Neuronal stem cell (in vitro differentiated cells): ENCODE data around the gene NEK5.

Experiments used
- DNase-seq: peaks from one replicate; pipeline ENCODE4 v3.0.0-alpha.2; 2013; ENCODE audit warnings: low spot score
- H2AFZ ChIP-seq: one replicate; pipeline ENCODE4 v1.6.1; 2013; ENCODE audit warnings: mild to moderate bottlenecking, low read length, inconsistent platforms
- H2AK5ac ChIP-seq: 2 replicates; pipeline ENCODE4 v1.6.1; 2013; ENCODE audit warnings: low read depth, mild to moderate bottlenecking, inconsistent platforms, low read length, moderate library complexity, mixed read lengths
- H2BK120ac ChIP-seq: 2 replicates; pipeline ENCODE4 v1.6.1; 2013; ENCODE audit warnings: low read depth, mild to moderate bottlenecking, inconsistent platforms, low read length, moderate library complexity, mixed read lengths
- H2BK12ac ChIP-seq: one replicate; pipeline ENCODE4 v1.6.1; 2013; ENCODE audit warnings: low read length, inconsistent platforms
- H2BK15ac ChIP-seq: 2 replicates; pipeline ENCODE4 v1.6.1; 2013; ENCODE audit warnings: mild to moderate bottlenecking, low read length, inconsistent platforms, mixed read lengths
- H2BK5ac ChIP-seq: one replicate; pipeline ENCODE4 v1.6.1; 2013; ENCODE audit warnings: inconsistent platforms, mild to moderate bottlenecking, low read length, moderate library complexity
- H3K14ac ChIP-seq: one replicate; pipeline ENCODE4 v1.6.1; 2013; ENCODE audit warnings: low read length, inconsistent platforms
- H3K18ac ChIP-seq: 2 replicates; pipeline ENCODE4 v1.6.1; 2013; ENCODE audit warnings: low read length, inconsistent platforms
- H3K23ac ChIP-seq: 2 replicates; pipeline ENCODE4 v1.6.1; 2013; ENCODE audit warnings: low read depth, mild to moderate bottlenecking, mixed read lengths, low read length, inconsistent platforms; ENCODE audit not compliant: poor library complexity
- H3K27ac ChIP-seq: replicated peaks from 3 replicates; pipeline ENCODE4 v1.5.1; 2013; ENCODE audit warnings: low read length, inconsistent platforms
- H3K27me3 ChIP-seq, 3 experiments: 2 replicates each; pipeline ENCODE4 v1.6.1; 2013; ENCODE audit warnings: low read length in 3 of 3, mild to moderate bottlenecking in 2 of 3, inconsistent platforms in 1 of 3, low read depth in 1 of 3, mixed read lengths in 1 of 3, moderate library complexity in 1 of 3; ENCODE audit not compliant: control insufficient read depth in 3 of 3, insufficient read depth in 3 of 3
- H3K36me3 ChIP-seq, 2 donors: replicated peaks in 1 of 2; 2 replicates each; pipeline ENCODE4 v1.6.1; 2013; ENCODE audit warnings: low read length in 2 of 2; ENCODE audit not compliant: control insufficient read depth in 2 of 2, insufficient read depth in 2 of 2
- H3K4ac ChIP-seq: 2 replicates; pipeline ENCODE4 v1.6.1; 2013; ENCODE audit warnings: inconsistent platforms, mild to moderate bottlenecking, low read length, moderate library complexity
- H3K4me1 ChIP-seq, 2 donors: 1 replicate in 1 of 2; 2 replicates in 1 of 2; pipeline ENCODE4 v1.6.1; 2013; ENCODE audit warnings: low read length in 2 of 2, low read depth in 1 of 2; ENCODE audit not compliant: control insufficient read depth in 2 of 2, insufficient read depth in 1 of 2
- H3K4me2 ChIP-seq: one replicate; pipeline ENCODE4 v1.6.1; 2013; ENCODE audit warnings: mild to moderate bottlenecking, low read length, inconsistent platforms; ENCODE audit not compliant: insufficient read depth, poor library complexity, severe bottlenecking
- H3K4me3 ChIP-seq, 2 donors: 2 replicates each; pipeline ENCODE4 v1.5.1; 2013; ENCODE audit warnings: low read length in 2 of 2, mild to moderate bottlenecking in 2 of 2, inconsistent platforms in 1 of 2, moderate library complexity in 1 of 2
- H3K79me1 ChIP-seq: one replicate; pipeline ENCODE4 v1.6.1; 2013; ENCODE audit warnings: low read depth, mild to moderate bottlenecking, inconsistent platforms, low read length, moderate library complexity
- H3K9ac ChIP-seq: one replicate; pipeline ENCODE4 v1.6.1; 2013; ENCODE audit warnings: mild to moderate bottlenecking, low read depth, low read length, inconsistent platforms; ENCODE audit not compliant: poor library complexity
- H3K9me3 ChIP-seq, 2 donors: replicated peaks in 1 of 2; 2 replicates each; pipeline versions ENCODE3 to v1.6.1; 2013; ENCODE audit warnings: low read length in 2 of 2, mild to moderate bottlenecking in 2 of 2, inconsistent platforms in 1 of 2, low read depth in 1 of 2, mixed read lengths in 1 of 2, moderate library complexity in 1 of 2; ENCODE audit not compliant: control insufficient read depth in 2 of 2, insufficient read depth in 1 of 2
- H4K8ac ChIP-seq: one replicate; pipeline ENCODE4 v1.6.1; 2013; ENCODE audit warnings: low read depth, mild to moderate bottlenecking, inconsistent platforms, low read length, moderate library complexity
- H4K91ac ChIP-seq: one replicate; pipeline ENCODE4 v1.6.1; 2013; ENCODE audit warnings: low read length, low read depth, mild to moderate bottlenecking, inconsistent platforms; ENCODE audit not compliant: poor library complexity
- WGBS, 2 donors: extraction: QIAGEN DNeasy Blood & Tissue Kit; methylation state at CpG; one replicate each; pipeline ENCODE4 v1.1.7; 2013; ENCODE audit warnings: missing lambda C conversion rate in 2 of 2, mixed read lengths in 1 of 2; ENCODE audit not compliant: insufficient read length in 2 of 2, insufficient replicate concordance in 1 of 2; ENCODE audit errors: extremely low coverage in 2 of 2; 5-methylcytosine and 5-hydroxymethylcytosine counted together

NEK5 gene

GRCh38 chr13:51996641-51997040 is 132.2 kb downstream of the NEK5 start:
- Histone ChIP-seq H2AK5ac (no peak overlapping the region), H3K18ac (no peak overlapping the region), H3K9me3 (no peaks in the 10 kb centered on the region), H3K9ac (peak overlapping the region; percentile 34), H3K14ac (no peak overlapping the region), H3K4me1 (peaks cover 4 to 27% of the 10 kb centered on the region in 2 donors), H3K23ac (peak overlapping the region; percentile 7), H2BK5ac (no peak overlapping the region), H2BK12ac (no peak overlapping the region), H3K27ac (no peak overlapping the region), H2AFZ (no peak overlapping the region), H3K4me2 (no peak overlapping the region), H3K4me3 (no peak overlapping the region), H4K8ac (no peak overlapping the region), H3K27me3 (peaks cover 0 to 5% (median 0%) of the 10 kb centered on the region in 3 experiments), H3K79me1 (peaks cover 2% of the 10 kb centered on the region), H3K4ac (no peak overlapping the region), H3K36me3 (no peaks in the 10 kb centered on the region), H4K91ac (no peak overlapping the region), H2BK120ac (no peak overlapping the region), H2BK15ac (no peak overlapping the region)
- DNase-seq = no peak
- WGBS, 2 donors = no CpG with 5 or more reads among the region's 4 CpGs

- Histone ChIP-seq H4K8ac (peak overlapping the region; percentile 83), H3K14ac (no peak overlapping the region), H2AK5ac (no peak overlapping the region), H3K9ac (peak overlapping the region; percentile 34), H2AFZ (no peak overlapping the region), H3K23ac (peak overlapping the region; percentile 7), H2BK12ac (no peak overlapping the region), H3K9me3 (no peaks in the 10 kb centered on the region), H3K79me1 (peaks cover 2% of the 10 kb centered on the region), H3K4me2 (no peak overlapping the region), H3K4me3 (no peak overlapping the region), H3K18ac (no peak overlapping the region), H2BK15ac (no peak overlapping the region), H2BK120ac (no peak overlapping the region), H3K4ac (no peak overlapping the region), H3K27ac (no peak overlapping the region), H3K4me1 (peaks cover 4 to 27% of the 10 kb centered on the region in 2 donors), H3K36me3 (no peaks in the 10 kb centered on the region), H3K27me3 (peaks cover 0 to 5% (median 0%) of the 10 kb centered on the region in 3 experiments), H2BK5ac (no peak overlapping the region), H4K91ac (no peak overlapping the region)
- no CpG with 5 or more reads among the region's 9 CpGs for WGBS, 2 donors
- DNase-seq = no peak
Measured at GRCh38 chr13:51995677-51996551, 133.0 kb downstream of the NEK5 start.

GRCh38 chr13:51993713-51994112 is 135.2 kb downstream of the NEK5 start:
- Histone ChIP-seq H2AFZ (no peak overlapping the region), H3K9me3 (no peaks in the 10 kb centered on the region), H3K4me3 (no peak overlapping the region), H2BK120ac (no peak overlapping the region), H3K4me1 (peaks cover under 1 to 19% of the 10 kb centered on the region in 2 donors), H2BK5ac (no peak overlapping the region), H3K4ac (no peak overlapping the region), H4K91ac (no peak overlapping the region), H4K8ac (no peak overlapping the region), H2BK12ac (no peak overlapping the region), H2AK5ac (no peak overlapping the region), H3K27ac (no peak overlapping the region), H3K14ac (no peak overlapping the region), H3K9ac (no peak overlapping the region), H3K36me3 (no peaks in the 10 kb centered on the region), H3K23ac (no peak overlapping the region), H3K27me3 (no peaks in the 10 kb centered on the region), H3K79me1 (peaks cover 2% of the 10 kb centered on the region), H3K4me2 (no peak overlapping the region), H3K18ac (no peak overlapping the region), H2BK15ac (no peak overlapping the region)
- no CpG with 5 or more reads among the region's 2 CpGs for WGBS, 2 donors
- no peak for DNase-seq

- Histone ChIP-seq H3K36me3 (no peaks in the 10 kb centered on the region), H2AFZ (no peak overlapping the region), H2BK120ac (no peak overlapping the region), H3K4me1 (no peaks in the 10 kb centered on the region), H3K79me1 (no peaks in the 10 kb centered on the region), H3K27ac (no peak overlapping the region), H4K8ac (no peak overlapping the region), H4K91ac (no peak overlapping the region), H2BK12ac (no peak overlapping the region), H3K14ac (no peak overlapping the region), H3K4ac (no peak overlapping the region), H3K4me3 (no peak overlapping the region), H2BK5ac (no peak overlapping the region), H2AK5ac (no peak overlapping the region), H3K27me3 (no peaks in the 10 kb centered on the region), H3K18ac (no peak overlapping the region), H3K9me3 (no peaks in the 10 kb centered on the region), H3K9ac (no peak overlapping the region), H3K4me2 (no peak overlapping the region), H3K23ac (no peak overlapping the region), H2BK15ac (no peak overlapping the region)
- DNase-seq = no peak
- no CpG with 5 or more reads among the region's 3 CpGs for WGBS, 2 donors
Measured at GRCh38 chr13:51988988-51989618, 139.8 kb downstream of the NEK5 start.
